ENCODE results near the gene LRRC2.
A peak's percentile ranks its signal among the peaks of the same experiment; 100 is the strongest.

LRRC2 gene

GRCh38 chr3:46561951-46562350 lies 4.2 kb downstream of the LRRC2 start:
- peaks cover 54% of the 10 kb centered on the region for H3K27me3 Mint-ChIP-seq (ENCODE audit: low read depth)

GRCh38 chr3:46561511-46561910 lies 4.6 kb downstream of the LRRC2 start:
- Mint-ChIP-seq H3K4me3 (no peak overlapping the region), H3K27me3 (ENCODE audit: low read depth) (peaks cover 57% of the 10 kb centered on the region), H3K4me1 (peaks cover 32% of the 10 kb centered on the region), H3K36me3 (ENCODE audit: low read depth) (no peaks in the 10 kb centered on the region), H3K9me3 (peaks cover 8% of the 10 kb centered on the region), H3K27ac (no peak overlapping the region)
- no peak for TF ChIP-seq CTCF (IDR thresholded peaks at IDR 0.05; ENCODE audit: unreplicated experiment in 3 of 3)

More at GRCh38 chr3:46561951-46562350, 4.2 kb downstream of the LRRC2 start:
- no peak for TF ChIP-seq CTCF (IDR thresholded peaks at IDR 0.05; ENCODE audit: unreplicated experiment in 3 of 3)
- H3K27ac Mint-ChIP-seq: no peak overlapping the region
- H3K36me3 Mint-ChIP-seq (ENCODE audit: low read depth): no peaks in the 10 kb centered on the region
- peaks cover 5% of the 10 kb centered on the region for H3K9me3 Mint-ChIP-seq
- H3K4me3 Mint-ChIP-seq: no peak overlapping the region
- H3K4me1 Mint-ChIP-seq: peaks cover 32% of the 10 kb centered on the region

GRCh38 chr3:46559091-46559704 lies 6.9 kb downstream of the LRRC2 start:
- H3K36me3 Mint-ChIP-seq (ENCODE audit: low read depth): no peaks in the 10 kb centered on the region
- H3K9me3 Mint-ChIP-seq: peaks cover 16% of the 10 kb centered on the region
- H3K27ac Mint-ChIP-seq: peak overlapping the region; percentile 54 to 81 (median 73)
- H3K27me3 Mint-ChIP-seq (ENCODE audit: low read depth): peaks cover 35% of the 10 kb centered on the region
- H3K4me3 Mint-ChIP-seq: peak overlapping the region; percentile 84 to 89 (median 87)
- TF ChIP-seq CTCF (IDR thresholded peaks at IDR 0.05; ENCODE audit: unreplicated experiment in 3 of 3): no peak
- H3K4me1 Mint-ChIP-seq: peaks cover 17% of the 10 kb centered on the region

GRCh38 chr3:46558184-46559043 lies 7.7 kb downstream of the LRRC2 start:
- Mint-ChIP-seq H3K27me3 (ENCODE audit: low read depth) (peaks cover 27% of the 10 kb centered on the region), H3K4me3 (peak overlapping the region; percentile 84 to 89 (median 87)), H3K4me1 (peaks cover 17% of the 10 kb centered on the region), H3K36me3 (ENCODE audit: low read depth) (no peaks in the 10 kb centered on the region), H3K9me3 (peaks cover 14% of the 10 kb centered on the region), H3K27ac (peak overlapping the region; percentile 54 to 81 (median 73))
- TF ChIP-seq CTCF (IDR thresholded peaks at IDR 0.05; ENCODE audit: unreplicated experiment in 3 of 3): peak; percentile 40 to 51 (median 42)

GRCh38 chr3:46557814-46558183 lies 8.3 kb downstream of the LRRC2 start:
- Mint-ChIP-seq H3K4me3 (no peak overlapping the region), H3K36me3 (ENCODE audit: low read depth) (no peaks in the 10 kb centered on the region), H3K27ac (no peak overlapping the region), H3K4me1 (peaks cover 17% of the 10 kb centered on the region), H3K27me3 (ENCODE audit: low read depth) (peaks cover 21% of the 10 kb centered on the region), H3K9me3 (peaks cover 13% of the 10 kb centered on the region)
- no peak for TF ChIP-seq CTCF (IDR thresholded peaks at IDR 0.05; ENCODE audit: unreplicated experiment in 3 of 3)
